Osteoblast (primary cell): ENCODE results near the gene SPRR4. TPM values are rescaled to one million over a fixed set of nuclear protein-coding genes. Genes with fewer than 3 reads are reported as not detected.

Experiments
- DNase-seq: peaks from one replicate; pipeline ENCODE4 v3.0.0; 2011; ENCODE audit warnings: low spot score, mixed read lengths; ENCODE audit not compliant: insufficient read length; ENCODE audit errors: missing footprints
- H2AFZ ChIP-seq: 2 replicates; pipeline ENCODE4 v1.6.0; 2011; ENCODE audit warnings: mild to moderate bottlenecking, low read length
- H3K27ac ChIP-seq: 2 replicates; pipeline ENCODE4 v1.5.1; 2011; ENCODE audit warnings: mild to moderate bottlenecking, low read depth, low read length, moderate library complexity
- H3K27me3 ChIP-seq: 2 replicates; pipeline ENCODE4 v1.6.0; 2012; ENCODE audit warnings: mild to moderate bottlenecking, control low read depth, inconsistent platforms, low read length, moderate library complexity; ENCODE audit not compliant: insufficient read depth
- H3K36me3 ChIP-seq: 2 replicates; pipeline ENCODE4 v1.5.1; 2011; ENCODE audit warnings: mild to moderate bottlenecking, low read length, control low read depth, moderate library complexity; ENCODE audit not compliant: insufficient read depth
- H3K4me1 ChIP-seq: 2 replicates; pipeline ENCODE4 v1.5.1; 2011; ENCODE audit warnings: mild to moderate bottlenecking, low read length, control low read depth, moderate library complexity; ENCODE audit not compliant: insufficient read depth
- H3K4me2 ChIP-seq: 2 replicates; pipeline ENCODE4 v1.6.0; 2011; ENCODE audit warnings: mild to moderate bottlenecking, low read length; ENCODE audit not compliant: insufficient read depth
- H3K4me3 ChIP-seq: fragments of 200-600 bp; sonication (generic); 3 replicates; pipeline ENCODE4 v1.5.1; 2012; ENCODE audit warnings: mild to moderate bottlenecking, low read length, inconsistent platforms; ENCODE audit not compliant: insufficient read depth
- H3K79me2 ChIP-seq: 2 replicates; pipeline ENCODE4 v1.6.0; 2012; ENCODE audit warnings: mild to moderate bottlenecking, low read length, control low read depth, inconsistent platforms; ENCODE audit not compliant: insufficient read depth
- H3K9me3 ChIP-seq: 2 replicates; pipeline ENCODE4 v1.5.1; 2011; ENCODE audit warnings: low read depth, low read length, control low read depth
- H4K20me1 ChIP-seq: 2 replicates; pipeline ENCODE4 v1.6.0; 2012; ENCODE audit warnings: mild to moderate bottlenecking, low read length, control low read depth; ENCODE audit not compliant: insufficient read depth
- total RNA-seq: library from RNA; depleted of rRNA; stranded (reverse); fragments of >200 nt; gene quantifications from 2 replicates; pipeline ENCODE4 v1.2.3, GENCODE V29; 2012
- TF ChIP-seq, protein P1 (sequence below): IDR thresholded peaks from 2 replicates; pipeline ENCODE4 v1.5.1; 2011; ENCODE audit warnings: mild to moderate bottlenecking, low read depth, low read length, moderate library complexity; ENCODE audit errors: extremely low read depth

Gene SPRR4
- total RNA-seq, 1 donor: not detected

DNA sequence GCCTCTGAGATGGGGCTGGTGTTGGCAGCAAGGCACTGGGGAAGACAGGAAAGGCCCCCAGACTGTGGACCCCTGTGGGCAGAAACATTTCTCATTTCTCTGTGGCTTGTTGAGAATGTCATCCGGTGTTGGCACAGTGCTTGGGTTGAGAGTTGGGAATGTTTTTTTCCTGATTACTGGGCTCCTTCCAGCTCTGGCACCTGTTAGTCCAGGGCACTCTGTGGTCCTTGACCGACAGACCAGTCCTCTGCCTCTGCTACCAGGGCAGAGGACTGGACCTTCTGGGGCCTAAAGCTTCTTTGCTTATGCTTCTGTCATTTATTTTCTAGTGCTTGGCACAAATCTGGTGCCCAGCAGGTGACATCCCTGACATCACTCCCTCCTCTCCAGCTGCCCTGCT lies 28.3 kb upstream of the SPRR4 start:
- Histone ChIP-seq H3K9me3 (no peaks in the 10 kb centered on the region), H4K20me1 (no peaks in the 10 kb centered on the region), H3K4me1 (no peaks in the 10 kb centered on the region), H3K36me3 (no peaks in the 10 kb centered on the region), H3K4me2 (no peak overlapping the region), H3K4me3 (no peak overlapping the region), H3K27me3 (no peaks in the 10 kb centered on the region), H2AFZ (no peak overlapping the region), H3K79me2 (no peaks in the 10 kb centered on the region), H3K27ac (no peak overlapping the region)
- TF ChIP-seq, protein P1, sequence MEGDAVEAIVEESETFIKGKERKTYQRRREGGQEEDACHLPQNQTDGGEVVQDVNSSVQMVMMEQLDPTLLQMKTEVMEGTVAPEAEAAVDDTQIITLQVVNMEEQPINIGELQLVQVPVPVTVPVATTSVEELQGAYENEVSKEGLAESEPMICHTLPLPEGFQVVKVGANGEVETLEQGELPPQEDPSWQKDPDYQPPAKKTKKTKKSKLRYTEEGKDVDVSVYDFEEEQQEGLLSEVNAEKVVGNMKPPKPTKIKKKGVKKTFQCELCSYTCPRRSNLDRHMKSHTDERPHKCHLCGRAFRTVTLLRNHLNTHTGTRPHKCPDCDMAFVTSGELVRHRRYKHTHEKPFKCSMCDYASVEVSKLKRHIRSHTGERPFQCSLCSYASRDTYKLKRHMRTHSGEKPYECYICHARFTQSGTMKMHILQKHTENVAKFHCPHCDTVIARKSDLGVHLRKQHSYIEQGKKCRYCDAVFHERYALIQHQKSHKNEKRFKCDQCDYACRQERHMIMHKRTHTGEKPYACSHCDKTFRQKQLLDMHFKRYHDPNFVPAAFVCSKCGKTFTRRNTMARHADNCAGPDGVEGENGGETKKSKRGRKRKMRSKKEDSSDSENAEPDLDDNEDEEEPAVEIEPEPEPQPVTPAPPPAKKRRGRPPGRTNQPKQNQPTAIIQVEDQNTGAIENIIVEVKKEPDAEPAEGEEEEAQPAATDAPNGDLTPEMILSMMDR: no peak
- no peak for DNase-seq

GRCh38 chr1:152946248-152946647 lies 24.2 kb upstream of the SPRR4 start:
- no peaks in the 10 kb centered on the region for H3K36me3 ChIP-seq
- no peaks in the 10 kb centered on the region for H3K79me2 ChIP-seq
- no peaks in the 10 kb centered on the region for H3K27me3 ChIP-seq
- H2AFZ ChIP-seq: no peak overlapping the region
- no peaks in the 10 kb centered on the region for H4K20me1 ChIP-seq
- no peak overlapping the region for H3K4me3 ChIP-seq
- no peaks in the 10 kb centered on the region for H3K4me1 ChIP-seq
- no peak overlapping the region for H3K4me2 ChIP-seq
- DNase-seq: no peak
- no peak overlapping the region for H3K27ac ChIP-seq
- H3K9me3 ChIP-seq: no peaks in the 10 kb centered on the region
- TF ChIP-seq, protein P1: no peak

DNA sequence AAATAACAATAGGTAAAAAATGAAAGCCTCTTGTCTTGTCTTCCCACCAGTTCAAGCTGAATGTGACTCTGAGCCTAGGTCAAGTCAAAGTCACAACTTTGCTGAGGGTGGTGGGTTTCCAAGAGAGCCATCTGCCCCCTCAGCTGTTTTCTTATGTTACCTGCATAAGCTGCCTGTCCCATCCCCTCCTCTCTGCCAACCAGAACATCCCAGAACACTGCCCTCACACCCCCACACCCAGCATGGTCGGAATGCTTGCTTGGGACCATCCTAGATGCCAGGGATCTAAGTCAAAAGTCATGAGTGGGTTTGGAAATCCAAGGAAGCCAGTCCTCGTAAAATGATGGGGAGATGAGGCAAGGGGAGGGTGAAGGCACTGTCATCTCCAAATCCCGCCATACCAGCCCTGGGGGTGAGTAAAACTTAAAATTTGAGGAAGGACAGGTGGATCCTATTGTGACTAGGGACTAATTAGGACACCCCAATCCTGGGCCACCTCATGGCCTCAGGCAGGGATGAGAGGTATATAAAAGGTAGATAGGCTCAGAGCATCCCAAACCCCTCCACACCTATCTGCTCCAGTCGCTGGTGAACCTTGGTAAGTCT lies 23.7 kb upstream of the SPRR4 start, which contains the start of gene SPRR5:
TSS of gene SPRR5 (plus strand) at position 556 of the 606 bp plus-strand sequence. CDS start 1,349 bp downstream, outside the sequence.
- Histone ChIP-seq H4K20me1 (no peaks in the 10 kb centered on the region), H3K9me3 (no peaks in the 10 kb centered on the region), H3K79me2 (no peaks in the 10 kb centered on the region), H3K27ac (no peak within 1 kb of the TSS), H3K4me2 (no peak within 1 kb of the TSS), H3K27me3 (no peaks in the 10 kb centered on the region), H2AFZ (no peak within 1 kb of the TSS), H3K36me3 (no peaks in the 10 kb centered on the region), H3K4me3 (no peak within 1 kb of the TSS), H3K4me1 (no peaks in the 10 kb centered on the region)
- TF ChIP-seq, protein P1: no peak
- DNase-seq: no peak

DNA sequence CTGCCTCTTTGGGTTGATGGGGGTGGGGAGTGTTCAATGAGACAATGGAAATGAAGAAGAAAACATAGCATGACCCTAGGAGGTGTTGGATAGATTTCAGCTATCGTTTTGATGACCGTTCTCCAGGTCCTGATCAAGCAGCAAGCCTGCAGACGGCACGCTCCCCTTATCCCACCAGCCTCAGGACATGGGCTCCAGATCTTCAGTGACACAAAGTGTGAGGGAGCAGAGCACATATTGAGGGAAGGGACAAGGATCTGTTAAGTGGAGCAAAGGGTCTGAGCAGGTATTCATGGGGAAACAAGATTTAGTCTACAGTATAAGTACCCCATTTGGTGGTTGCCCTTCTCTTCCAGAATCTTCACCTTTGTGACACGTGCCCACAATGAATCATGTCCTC lies 18.7 kb upstream of the SPRR4 start:
- Histone ChIP-seq H4K20me1 (no peaks in the 10 kb centered on the region), H2AFZ (no peak overlapping the region), H3K4me3 (no peak overlapping the region), H3K27me3 (no peaks in the 10 kb centered on the region), H3K79me2 (no peaks in the 10 kb centered on the region), H3K36me3 (no peaks in the 10 kb centered on the region), H3K9me3 (no peaks in the 10 kb centered on the region), H3K27ac (no peak overlapping the region), H3K4me2 (no peak overlapping the region), H3K4me1 (no peaks in the 10 kb centered on the region)
- TF ChIP-seq, protein P1: no peak
- no peak for DNase-seq
